GM19455 (cell line): Measurements from ENCODE around the gene TUSC2.

Source experiments
- ATAC-seq: cut with Tn5 transposase; IDR thresholded peaks from one replicate; pipeline ENCODE4 v1.9.1; 2021; ENCODE audit not compliant: unreplicated experiment

Gene TUSC2

DNA sequence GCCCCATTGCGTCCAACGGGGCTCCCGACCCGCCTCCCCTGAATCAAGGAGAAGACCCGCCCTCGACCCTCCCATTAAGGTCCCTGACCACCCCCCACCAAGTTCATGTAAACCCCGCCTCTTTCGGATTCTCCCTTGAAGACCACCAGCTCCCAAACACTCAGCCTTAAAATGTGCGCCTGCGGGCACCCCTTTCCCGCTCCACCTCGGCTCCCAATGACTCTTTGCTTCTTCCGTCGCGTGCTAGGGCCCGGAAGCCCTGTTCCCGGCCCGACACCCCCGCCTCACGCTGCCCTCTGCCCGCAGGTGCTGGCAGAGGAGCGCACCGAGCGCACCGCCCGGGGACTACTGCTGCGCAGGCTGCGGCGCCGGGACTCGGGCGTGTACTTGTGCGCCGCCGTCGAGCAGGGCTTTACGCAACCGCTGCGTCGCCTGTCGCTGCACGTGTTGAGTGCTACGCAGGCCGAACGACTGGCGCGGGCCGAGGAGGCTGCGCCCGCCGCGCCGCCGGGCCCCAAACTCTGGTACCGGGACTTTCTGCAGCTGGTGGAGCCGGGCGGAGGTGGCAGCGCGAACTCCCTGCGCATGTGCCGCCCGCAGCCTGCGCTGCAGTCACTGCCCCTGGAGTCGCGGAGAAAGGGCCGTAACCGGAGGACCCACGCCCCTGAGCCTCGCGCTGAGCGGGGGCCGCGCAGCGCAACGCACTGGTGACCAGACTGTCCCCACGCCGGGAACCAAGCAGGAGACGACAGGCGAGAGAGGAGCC is 51.8 kb downstream of the TUSC2 start:
- ATAC-seq, result no peak

DNA sequence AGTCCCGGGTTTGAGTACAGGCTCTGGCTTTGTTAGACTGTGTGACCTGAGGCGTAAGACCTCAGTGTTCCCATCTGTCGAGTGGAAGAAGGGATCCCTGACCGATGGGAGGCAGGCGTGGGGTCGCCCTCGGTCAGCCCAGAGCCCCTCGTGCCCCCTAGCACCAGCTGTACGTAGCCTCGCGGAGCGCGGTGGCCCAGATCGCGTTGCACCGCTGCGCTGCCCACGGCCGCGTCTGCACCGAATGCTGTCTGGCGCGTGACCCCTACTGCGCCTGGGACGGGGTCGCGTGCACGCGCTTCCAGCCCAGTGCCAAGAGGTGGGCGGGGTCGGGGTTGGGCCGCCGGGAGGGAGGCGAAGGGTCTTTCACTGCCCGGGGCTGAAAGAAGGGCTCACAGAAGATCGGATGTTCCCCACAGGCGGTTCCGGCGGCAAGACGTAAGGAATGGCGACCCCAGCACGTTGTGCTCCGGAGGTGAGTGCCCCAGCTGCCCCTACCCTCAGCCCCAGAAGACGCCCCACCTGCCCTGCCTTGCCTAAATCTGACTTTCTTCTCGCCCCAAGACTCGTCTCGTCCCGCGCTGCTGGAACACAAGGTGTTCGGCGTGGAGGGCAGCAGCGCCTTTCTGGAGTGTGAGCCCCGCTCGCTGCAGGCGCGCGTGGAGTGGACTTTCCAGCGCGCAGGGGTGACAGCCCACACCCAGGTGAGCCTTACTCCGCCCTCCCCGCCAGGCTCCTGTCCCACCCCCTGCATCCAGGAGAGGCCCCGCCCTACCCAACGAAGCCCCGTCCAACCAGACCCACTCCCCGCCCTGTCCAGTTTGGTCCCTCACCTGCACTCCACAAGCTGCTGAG is 52.7 kb downstream of the TUSC2 start:
- ATAC-seq, result no peak
